BJ (cell line): ENCODE data around the gene COL27A1. TPM values are rescaled to one million over a fixed set of nuclear protein-coding genes. Genes with fewer than 3 reads are reported as not detected.

Experiments
- CTCF ChIA-PET: fragments of 350-600 bp; formaldehyde crosslinking; extraction: SDS; loops from one replicate; lab custom pipeline; 2021; ENCODE audit warnings: antibody characterized with exemption, inconsistent platforms; lab: Yijun Ruan, JAX
- POLR2A ChIA-PET: fragments of 300-600 bp; sonication (Branson Sonifier 250); formaldehyde crosslinking; extraction: SDS; loops from one replicate; lab custom pipeline; 2021; ENCODE audit warnings: antibody characterized with exemption; lab: Charles Lee
- DNase-seq: peaks from one replicate; pipeline ENCODE4 v3.0.0-alpha.2; 2011; ENCODE audit warnings: low read depth
- H3K27me3 ChIP-seq: 2 replicates; pipeline ENCODE4 v1.6.0; 2011; ENCODE audit warnings: low read length; ENCODE audit not compliant: control insufficient read depth, insufficient read depth
- H3K36me3 ChIP-seq: 2 replicates; pipeline ENCODE4 v1.5.1; 2011; ENCODE audit warnings: low read length; ENCODE audit not compliant: control insufficient read depth, insufficient read depth
- H3K4me3 ChIP-seq: 2 replicates; pipeline ENCODE4 v1.5.1; 2011; ENCODE audit warnings: low read depth, mild to moderate bottlenecking, control low read depth, low read length
- polyA plus RNA-seq: library from polyadenylated mRNA; depleted of rRNA; stranded (reverse); fragments of >200 nt; gene quantifications from 2 replicates; pipeline ENCODE4 v1.2.3, GENCODE V29; 2011
- TF ChIP-seq, protein P1 (sequence below): IDR thresholded peaks from 2 replicates; pipeline ENCODE4 v1.5.1; 2011; ENCODE audit warnings: low read depth, mild to moderate bottlenecking, control low read depth, inconsistent platforms, low read length, moderate library complexity; ENCODE audit not compliant: insufficient read depth

Gene COL27A1
- polyA plus RNA-seq, 1 experiment = 16.6 TPM

DNA sequence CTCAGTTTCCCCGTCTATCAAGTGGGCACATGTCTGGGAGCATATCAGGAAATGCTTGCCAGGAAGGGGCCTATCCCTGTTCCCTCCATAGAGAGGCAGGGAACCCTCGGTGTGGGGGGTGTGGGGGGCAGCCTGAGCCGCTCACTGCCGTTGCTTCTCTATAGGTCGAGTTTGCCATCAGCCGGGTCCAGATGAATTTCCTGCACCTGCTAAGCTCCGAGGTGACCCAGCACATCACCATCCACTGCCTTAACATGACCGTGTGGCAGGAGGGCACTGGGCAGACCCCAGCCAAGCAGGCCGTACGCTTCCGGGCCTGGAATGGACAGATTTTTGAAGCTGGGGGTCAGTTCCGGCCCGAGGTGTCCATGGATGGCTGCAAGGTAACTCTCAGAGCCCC lies 153.8 kb downstream of the COL27A1 start:
- Histone ChIP-seq H3K4me3 (no peak overlapping the region), H3K36me3 (peaks cover 28% of the 10 kb centered on the region), H3K27me3 (no peaks in the 10 kb centered on the region)
- TF ChIP-seq, protein P1, sequence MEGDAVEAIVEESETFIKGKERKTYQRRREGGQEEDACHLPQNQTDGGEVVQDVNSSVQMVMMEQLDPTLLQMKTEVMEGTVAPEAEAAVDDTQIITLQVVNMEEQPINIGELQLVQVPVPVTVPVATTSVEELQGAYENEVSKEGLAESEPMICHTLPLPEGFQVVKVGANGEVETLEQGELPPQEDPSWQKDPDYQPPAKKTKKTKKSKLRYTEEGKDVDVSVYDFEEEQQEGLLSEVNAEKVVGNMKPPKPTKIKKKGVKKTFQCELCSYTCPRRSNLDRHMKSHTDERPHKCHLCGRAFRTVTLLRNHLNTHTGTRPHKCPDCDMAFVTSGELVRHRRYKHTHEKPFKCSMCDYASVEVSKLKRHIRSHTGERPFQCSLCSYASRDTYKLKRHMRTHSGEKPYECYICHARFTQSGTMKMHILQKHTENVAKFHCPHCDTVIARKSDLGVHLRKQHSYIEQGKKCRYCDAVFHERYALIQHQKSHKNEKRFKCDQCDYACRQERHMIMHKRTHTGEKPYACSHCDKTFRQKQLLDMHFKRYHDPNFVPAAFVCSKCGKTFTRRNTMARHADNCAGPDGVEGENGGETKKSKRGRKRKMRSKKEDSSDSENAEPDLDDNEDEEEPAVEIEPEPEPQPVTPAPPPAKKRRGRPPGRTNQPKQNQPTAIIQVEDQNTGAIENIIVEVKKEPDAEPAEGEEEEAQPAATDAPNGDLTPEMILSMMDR = no peak
- ChIA-PET POLR2A (no interaction called here), CTCF (interaction anchor here (1.1 to 1.7 kb wide), 3 partner anchors 10 to 227 kb away, joined by 3 to 7 read pairs (median 4); no protein-coding TSS in a partner anchor)
- no peak for DNase-seq

- DNase-seq = no peak
- TF ChIP-seq, protein P1 = no peak
- H3K27me3 ChIP-seq = no peaks in the 10 kb centered on the region
- ChIA-PET CTCF (interaction anchor here (0.6 to 1.0 kb wide), 3 partner anchors 12 to 77 kb away, joined by 3 to 4 read pairs (median 3); no protein-coding TSS in a partner anchor), POLR2A (no interaction called here)
- H3K36me3 ChIP-seq = peaks cover 21% of the 10 kb centered on the region
- H3K4me3 ChIP-seq = no peak overlapping the region
Observed at GRCh38 chr9:114310471-114311450, 155.4 kb downstream of the COL27A1 start.

- CTCF ChIA-PET = no interaction called here
- POLR2A ChIA-PET = no interaction called here
- no peak for DNase-seq
- no peak overlapping the region for H3K4me3 ChIP-seq
- H3K27me3 ChIP-seq = no peaks in the 10 kb centered on the region; the same call in 1 of the 2 replicates
- H3K36me3 ChIP-seq = peaks cover 20% of the 10 kb centered on the region
- TF ChIP-seq, protein P1 = no peak
Observed at GRCh38 chr9:114311571-114312512, 156.5 kb downstream of the COL27A1 start.

DNA sequence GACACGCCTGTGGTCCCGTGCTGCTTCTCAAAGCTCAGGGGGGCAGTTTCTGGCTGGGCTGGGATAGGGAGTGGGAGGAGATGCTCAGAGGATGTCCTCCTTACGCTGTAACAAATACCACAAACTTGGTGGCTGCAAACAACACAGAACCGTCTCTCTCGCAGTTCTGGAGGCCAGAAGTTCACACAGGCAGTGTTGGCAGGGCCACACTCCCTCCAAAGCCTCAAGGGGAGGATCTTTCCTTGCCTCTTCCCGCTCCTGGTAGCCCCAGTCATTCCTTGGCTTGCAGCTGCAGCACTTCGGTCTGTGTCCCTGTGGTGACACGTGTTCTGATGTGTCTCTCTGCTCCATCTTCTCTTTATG lies 157.2 kb downstream of the COL27A1 start:
- Histone ChIP-seq H3K36me3 (peaks cover 14% of the 10 kb centered on the region), H3K4me3 (no peak overlapping the region), H3K27me3 (no peaks in the 10 kb centered on the region; the same call in 1 of the 2 replicates)
- ChIA-PET CTCF (no interaction called here), POLR2A (no interaction called here)
- no peak for DNase-seq
- TF ChIP-seq, protein P1 = no peak
